Measurements from ENCODE around the gene UNCX.
"Not testable (repeated sequence)": the region's sequence is repeated elsewhere in the genome, so short reads cannot be mapped to it uniquely, and the experiment has no call there.

UNCX gene

DNA sequence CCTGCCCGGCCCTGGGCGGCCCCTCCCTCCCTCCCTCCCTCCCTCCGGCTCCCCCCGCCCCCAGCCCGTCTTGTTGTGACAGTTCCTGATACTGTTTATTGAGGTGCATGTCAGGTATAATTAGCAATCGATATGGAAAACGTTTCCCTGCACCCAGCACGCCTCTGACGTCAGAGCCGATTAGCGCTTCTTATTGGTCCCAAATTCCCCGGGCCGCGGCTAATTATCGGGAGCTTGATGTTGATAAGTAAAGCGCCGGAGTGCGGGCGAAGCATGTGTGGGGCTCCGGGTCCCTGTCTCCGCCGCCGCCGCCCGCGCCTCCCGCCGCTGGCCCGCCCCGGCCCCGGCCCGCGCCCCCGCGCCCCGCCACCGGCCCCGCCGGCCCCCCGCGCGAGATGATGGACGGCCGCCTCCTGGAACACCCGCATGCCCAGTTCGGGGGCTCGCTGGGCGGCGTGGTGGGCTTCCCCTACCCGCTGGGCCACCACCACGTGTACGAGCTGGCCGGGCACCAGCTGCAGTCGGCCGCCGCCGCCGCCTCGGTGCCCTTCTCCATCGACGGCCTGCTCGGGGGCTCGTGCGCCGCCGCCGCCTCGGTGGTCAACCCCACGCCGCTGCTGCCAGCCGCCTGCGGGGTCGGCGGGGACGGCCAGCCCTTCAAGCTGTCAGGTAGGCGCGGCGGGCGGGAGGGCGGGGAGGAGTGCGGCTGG is at the start of gene UNCX:
TSS of gene UNCX (plus strand) at position 250 of the 710 bp plus-strand sequence. CDS start at position 396, 146 bp downstream.
- DNase-seq, result no peak

DNA sequence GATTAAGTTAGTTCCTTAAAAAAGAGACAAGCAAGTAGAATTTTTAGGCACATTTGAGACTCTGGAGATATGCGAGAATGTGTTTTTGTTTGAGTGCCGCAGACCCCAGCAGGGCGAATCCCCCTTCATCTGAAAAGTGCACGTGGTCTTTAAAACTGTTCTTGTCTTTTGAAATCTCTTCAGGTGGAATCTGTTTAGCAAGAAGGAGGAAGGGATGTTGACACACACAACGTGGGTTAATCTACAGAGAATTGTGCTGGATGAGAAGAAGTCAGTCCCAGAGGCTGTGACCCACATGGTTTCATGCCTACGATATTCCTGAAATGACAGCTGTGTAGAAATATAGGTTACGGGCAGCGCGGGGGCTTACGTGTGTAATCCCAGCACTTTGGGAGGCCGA is 45.5 kb upstream of the UNCX start:
- DNase-seq, result no peak

DNA sequence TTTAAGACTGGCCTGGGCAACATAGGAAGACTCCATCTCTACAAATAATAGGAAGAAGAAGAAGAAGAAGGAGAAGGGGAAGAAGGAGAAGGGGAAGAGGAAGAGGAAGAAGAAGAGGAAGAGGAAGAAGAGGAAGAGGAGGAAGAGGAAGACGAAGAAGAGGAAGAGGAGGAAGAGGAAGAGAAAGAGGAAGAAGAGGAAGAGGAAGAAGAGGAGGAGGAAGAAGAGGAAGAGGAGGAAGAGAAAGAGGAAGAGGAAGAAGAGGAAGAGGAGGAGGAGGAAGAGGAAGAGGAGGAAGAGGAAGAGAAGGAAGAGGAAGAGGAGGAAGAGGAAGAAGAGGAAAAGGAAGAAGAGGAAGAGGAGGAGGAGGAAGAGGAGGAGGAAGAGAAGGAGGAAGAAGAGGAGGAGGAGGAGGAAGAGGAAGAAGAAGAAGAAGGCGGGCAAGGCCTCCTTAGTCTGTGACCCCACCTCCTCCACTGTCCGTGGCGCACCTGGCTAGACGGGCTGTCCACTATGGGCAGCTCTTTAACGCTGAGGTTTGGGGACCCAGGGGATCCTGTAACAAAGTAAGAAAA is 43.9 kb upstream of the UNCX start:
- no peak for DNase-seq

- DNase-seq, result no peak
Observed at GRCh38 chr7:1189986-1190772, 42.5 kb upstream of the UNCX start.

DNA sequence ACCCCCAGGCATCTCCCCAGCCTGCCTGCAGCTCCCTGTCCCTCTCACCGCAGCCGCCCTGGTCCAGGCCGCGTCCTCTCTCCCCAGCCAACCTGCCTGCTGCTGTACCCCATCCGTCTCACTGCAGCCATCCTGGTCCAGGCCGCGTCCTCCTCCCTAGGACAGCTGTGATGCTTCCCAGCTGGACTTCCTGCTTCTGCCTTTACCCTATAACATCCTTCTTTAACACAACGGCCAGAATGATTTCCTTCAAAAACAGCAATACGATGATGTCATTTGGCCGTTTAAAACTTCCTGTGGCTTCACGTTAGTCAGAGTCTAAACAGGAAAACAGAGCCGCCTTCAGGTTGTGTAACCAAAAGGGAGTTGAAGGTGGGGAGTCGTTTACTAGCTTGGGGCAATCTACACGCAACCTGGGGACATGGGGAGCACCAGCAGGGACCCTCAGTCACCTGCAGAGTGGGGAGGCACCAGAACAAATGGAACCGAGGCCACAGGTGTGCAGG is 40.4 kb upstream of the UNCX start:
- DNase-seq, result peak; percentile 59

DNA sequence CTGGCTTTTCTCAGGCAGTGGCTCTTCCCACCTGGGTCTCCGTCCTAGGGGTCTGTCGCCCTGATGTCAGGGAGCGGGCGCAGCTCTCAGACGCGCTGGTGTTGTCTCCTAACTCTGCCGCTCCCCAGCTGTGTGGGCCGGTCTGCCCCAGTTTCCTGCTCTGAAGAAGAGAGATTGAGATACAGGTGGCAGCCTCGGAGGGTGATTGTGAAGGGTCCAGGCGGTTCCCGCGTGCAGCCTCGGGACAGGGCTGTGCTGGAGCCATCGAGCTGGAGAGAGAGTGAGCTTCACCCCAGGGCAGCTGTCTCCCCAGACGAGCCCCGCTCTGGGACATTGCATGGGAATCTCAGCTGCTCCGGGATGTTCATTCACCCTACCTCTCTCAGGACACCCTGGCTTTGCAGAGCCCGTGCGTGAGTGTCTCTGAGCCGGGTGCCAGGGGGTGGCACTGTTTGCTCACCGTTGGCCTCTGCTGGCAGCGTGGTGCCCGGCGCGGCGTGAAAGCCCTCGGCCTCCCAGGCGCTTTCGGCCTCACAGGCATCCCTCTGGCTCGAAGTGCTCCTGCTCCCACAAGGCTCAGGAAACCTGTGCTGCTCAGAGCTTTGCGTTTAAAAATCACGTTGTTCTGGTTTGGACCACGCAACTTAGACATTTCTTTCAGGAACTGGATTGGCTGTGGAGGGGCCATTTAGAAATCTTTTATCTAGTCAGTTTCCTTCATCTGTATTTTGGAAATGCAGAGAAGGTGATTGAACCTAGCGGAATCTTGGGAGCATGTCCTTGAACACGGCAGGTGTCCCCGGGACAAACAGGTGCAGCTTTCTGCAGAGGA is 38.9 kb upstream of the UNCX start:
- peak; percentile 5 for DNase-seq

DNA sequence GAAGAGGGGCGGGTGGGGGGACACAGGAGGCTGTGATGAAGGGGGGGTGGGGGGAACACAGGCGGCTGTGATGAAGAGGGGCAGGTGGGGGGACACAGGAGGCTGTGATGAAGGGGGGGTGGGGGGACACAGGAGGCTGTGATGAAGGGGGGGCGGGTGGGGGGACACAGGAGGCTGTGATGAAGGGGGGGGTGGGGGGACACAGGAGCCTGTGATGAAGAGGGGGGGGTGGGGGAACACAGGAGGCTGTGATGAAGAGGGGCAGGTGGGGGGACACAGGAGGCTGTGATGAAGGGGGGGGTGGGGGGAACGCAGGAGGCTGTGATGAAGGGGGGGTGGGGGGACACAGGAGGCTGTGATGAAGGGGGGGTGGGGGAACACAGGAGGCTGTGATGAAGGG is 36.2 kb upstream of the UNCX start:
- DNase-seq, result not testable (repeated sequence)

GRCh38 chr7:1196950-1197349 is 35.7 kb upstream of the UNCX start:
- no peak for DNase-seq

DNA sequence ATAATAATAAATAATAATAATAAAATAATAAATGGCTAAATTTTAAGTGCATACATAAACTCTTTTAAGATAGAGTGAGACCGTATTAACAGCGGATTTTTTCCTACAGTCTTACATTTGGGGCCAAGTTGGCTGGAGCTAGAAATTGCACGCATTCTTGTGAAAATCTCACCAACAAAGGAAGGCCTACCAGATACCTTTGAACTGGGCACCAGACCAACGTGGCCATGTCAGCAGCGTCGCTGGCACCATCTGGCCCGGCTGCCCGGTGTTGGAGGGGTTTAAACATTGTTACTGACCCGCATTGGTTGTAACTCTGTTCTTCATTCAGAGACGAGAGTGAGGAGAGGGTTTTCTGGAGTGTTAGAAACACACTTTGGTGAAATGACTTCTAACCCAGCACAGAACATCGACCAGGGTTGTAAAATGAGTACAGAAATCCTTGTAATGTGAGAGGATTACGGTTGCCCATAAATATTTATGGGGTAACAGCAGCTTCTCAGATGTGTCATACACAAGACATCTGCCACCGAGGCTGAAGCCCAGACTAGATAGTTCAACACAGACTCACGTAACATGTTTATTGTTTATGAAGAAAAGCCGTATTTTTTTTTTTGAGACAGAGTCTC is 34.6 kb upstream of the UNCX start:
- DNase-seq, result no peak

DNA sequence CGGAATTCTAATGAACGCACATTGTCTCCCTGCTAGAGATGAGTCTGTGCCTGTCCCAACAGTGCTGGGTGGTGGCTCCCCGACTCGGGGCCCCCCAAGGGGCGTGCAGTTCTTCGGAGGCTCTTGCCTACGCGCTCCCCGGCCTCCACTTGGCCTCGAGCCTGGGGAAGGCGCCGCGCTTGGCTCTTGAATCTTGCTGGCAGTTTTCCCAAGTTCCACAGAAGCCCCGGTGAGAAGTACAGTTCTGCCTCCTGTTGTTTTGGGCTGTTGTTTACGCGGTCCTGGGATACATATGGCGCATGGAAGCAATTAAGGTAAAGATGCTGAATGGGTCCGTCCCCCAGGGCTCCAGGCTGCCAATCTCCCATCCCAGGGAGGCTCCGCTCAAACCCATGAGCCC is 32.6 kb upstream of the UNCX start:
- no peak for DNase-seq

- no peak for DNase-seq
Observed at GRCh38 chr7:1201916-1202315, 30.8 kb upstream of the UNCX start.

DNA sequence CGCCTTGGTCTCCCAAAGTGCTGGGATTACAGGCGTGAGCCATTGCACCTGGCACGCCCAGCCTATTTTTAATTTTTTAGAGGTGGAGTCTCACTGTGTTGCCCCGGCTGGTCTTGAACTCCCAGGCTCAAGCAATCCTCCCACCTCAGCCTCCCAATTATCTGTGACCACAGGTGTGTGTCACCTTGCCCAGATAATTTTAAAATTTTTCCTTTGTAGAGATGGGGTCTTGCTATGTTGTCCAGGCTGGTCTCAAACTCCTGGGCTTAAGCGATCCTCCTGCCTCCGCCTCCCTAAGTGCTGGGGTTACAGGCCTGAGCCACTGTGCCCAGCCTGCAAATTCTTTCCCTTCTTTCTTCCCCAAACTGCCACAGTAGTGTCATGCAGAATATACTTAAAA is 29.8 kb upstream of the UNCX start:
- DNase-seq, result not testable (repeated sequence)

DNA sequence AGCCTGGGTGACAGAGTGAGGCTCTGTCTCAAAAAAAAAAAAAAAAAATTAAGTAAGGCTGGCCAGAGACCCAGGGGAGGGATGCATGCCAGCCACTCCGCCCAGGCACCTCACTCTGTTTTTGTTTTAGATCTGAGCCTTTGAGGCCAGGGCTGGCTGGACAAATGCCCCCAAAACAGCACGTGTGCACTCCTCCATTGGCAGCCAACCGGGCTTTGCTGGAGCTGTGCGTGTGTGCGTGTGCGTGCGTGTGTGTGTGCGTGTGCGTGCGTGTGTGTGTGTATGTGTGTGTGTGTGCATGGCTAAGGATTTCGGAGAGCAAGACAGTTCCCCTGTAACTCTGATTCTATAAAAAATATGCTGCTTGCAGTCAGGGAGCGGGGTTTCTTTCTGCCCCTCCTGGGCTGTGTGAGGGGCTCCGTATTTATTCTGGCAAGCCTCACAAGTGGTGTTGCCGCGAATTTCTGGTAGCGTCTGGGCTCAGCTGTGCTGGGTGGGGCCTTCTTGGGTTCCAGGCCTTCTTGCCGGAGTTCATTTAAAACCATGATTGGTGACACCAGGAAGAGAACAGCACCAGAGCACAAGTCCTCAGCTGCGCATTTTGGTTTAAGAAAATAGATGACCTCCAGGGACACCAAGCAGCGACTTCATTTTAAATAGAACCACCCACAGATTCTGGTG is 28.1 kb upstream of the UNCX start:
- DNase-seq, result no peak

DNA sequence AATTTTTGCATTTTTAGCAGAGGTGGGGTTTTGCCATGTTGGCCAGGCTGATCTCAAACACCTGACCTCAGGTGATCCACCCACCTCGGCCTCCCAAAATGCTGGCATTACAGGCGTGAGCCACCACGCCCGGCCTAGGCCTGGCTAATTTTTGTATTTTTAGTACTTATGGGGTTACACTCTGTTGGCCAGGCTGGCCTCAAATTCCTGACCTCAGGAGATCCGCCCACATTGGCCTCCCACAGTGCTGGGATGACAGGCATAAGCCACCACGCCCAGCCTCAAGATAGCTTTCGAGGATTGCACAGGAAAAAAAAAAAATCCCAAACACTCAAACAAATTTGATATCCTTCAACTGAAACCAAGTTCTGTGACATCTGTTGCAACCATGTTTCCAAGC is 26.9 kb upstream of the UNCX start:
- not testable (repeated sequence) for DNase-seq

GRCh38 chr7:1209097-1209496 is 23.6 kb upstream of the UNCX start:
- DNase-seq, result no peak

DNA sequence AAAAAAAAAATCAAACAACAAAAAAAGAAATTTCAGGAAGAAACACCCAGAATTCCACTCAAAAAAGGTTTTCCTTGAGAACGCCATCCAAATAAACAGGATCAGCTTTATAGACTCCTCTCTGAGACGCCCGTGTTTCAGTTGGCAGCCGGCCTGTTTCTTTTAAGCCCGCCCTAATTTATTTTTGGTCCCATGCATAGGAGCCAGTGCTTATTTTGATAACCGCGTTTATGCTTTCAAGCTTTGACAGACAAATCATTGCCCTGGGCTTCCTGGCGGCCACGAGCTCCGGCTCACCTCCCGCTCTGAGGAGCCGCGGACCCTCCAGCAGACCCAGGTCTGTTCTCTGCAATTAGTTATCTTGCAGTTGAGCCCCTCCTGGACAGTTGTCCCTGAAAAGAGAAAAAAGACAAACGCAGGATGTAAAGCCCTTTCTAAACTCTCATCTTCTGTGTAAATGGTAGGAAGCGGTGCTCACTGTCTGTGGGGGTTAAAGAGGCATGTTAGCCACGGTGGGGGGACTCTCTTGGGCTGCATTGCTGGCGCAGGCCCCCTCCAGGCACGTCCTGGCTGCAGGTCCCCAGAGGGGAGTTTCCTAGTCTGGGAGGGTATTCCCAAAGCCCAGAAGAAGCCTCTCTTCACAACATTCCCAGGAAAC is 22.2 kb upstream of the UNCX start:
- DNase-seq, result no peak

- DNase-seq, result no peak
Observed at GRCh38 chr7:1210979-1211608, 21.6 kb upstream of the UNCX start.

- DNase-seq, result no peak
Observed at GRCh38 chr7:1211611-1212010, 21.1 kb upstream of the UNCX start.

DNA sequence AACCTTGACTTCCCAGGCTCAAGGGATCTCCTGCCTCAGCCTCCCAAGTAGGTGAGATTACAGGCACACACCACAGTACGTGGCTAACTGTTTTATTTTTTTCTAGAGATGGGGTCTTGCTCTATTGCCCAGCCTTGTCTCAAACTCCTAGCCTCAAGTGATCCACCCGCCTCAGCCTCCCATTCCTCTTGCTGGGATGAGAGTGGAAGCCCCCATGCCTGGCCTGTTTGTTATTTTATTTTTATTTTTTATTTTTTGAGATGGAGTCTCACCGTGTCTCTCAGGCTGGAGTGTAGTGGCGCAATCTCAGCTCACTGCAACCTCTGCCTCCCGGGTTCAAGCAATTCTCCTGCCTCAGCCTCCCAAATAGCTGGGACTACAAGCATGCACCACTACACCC is 20.6 kb upstream of the UNCX start:
- DNase-seq, result not testable (repeated sequence)

DNA sequence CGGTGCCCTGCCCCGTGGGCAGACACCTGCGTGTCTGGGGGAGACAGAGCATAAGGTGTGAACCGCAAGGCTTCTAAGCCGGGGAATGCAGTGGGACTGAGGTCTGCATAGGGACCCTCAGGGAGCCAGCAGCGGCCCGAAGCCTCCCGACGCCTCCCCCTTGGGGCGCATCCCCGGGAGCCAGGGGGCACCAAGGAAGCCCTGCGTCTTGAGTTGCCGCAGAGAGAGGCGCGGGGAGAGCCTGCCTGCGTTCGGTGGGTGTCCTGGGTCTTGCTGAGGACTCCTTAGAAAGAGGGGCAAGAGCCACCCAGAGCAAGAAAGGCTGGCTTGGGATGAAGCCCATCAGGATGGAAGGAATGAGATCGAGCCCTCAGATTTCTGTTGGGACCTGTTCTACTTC is 18.2 kb upstream of the UNCX start:
- no peak for DNase-seq
